Cardiac muscle cell (in vitro differentiated cells and primary cell): ENCODE measurements around the gene ZDHHC17. TPM values are rescaled to one million over a fixed set of nuclear protein-coding genes. Genes with fewer than 3 reads are reported as not detected.

ENCODE experiments used
- DNase-seq, 2 donors: peaks; one replicate each; pipeline versions ENCODE4 v3.0.0 to v3.0.0-alpha.2; 2010 to 2017; ENCODE audit warnings: low read depth in 1 of 2, low spot score in 1 of 2
- H3K27ac ChIP-seq: fragments of 200-600 bp; sonication (generic); 2 replicates; pipeline ENCODE4 v1.5.1; 2016
- H3K27me3 ChIP-seq: fragments of 200-600 bp; sonication (generic); 2 replicates; pipeline ENCODE4 v1.6.0; 2016; ENCODE audit warnings: control low read depth
- H3K36me3 ChIP-seq: fragments of 200-600 bp; sonication (generic); 2 replicates; pipeline ENCODE4 v1.5.1; 2016; ENCODE audit warnings: control low read depth
- H3K4me1 ChIP-seq: fragments of 200-600 bp; sonication (generic); 2 replicates; pipeline ENCODE4 v1.8.1; 2017; ENCODE audit warnings: low read depth, mild to moderate bottlenecking, mixed run types
- H3K4me3 ChIP-seq: fragments of 200-600 bp; sonication (generic); 2 replicates; pipeline ENCODE4 v1.5.1; 2016; ENCODE audit warnings: mild to moderate bottlenecking
- H3K9me3 ChIP-seq: fragments of 200-600 bp; sonication (generic); 2 replicates; pipeline ENCODE4 v1.5.1; 2017; ENCODE audit warnings: low read depth, mild to moderate bottlenecking, control low read depth
- polyA plus RNA-seq: library from polyadenylated mRNA; unstranded; fragments of >200 nt; fragmentation: Nextera tagmentation; extraction: Ambion mirVana; gene quantifications from 2 replicates; pipeline ENCODE4 v1.2.1, GENCODE V29; 2016
- total RNA-seq: library from RNA; depleted of rRNA; stranded (reverse); fragments of >200 nt; gene quantifications from 2 replicates; pipeline ENCODE4 v1.2.3, GENCODE V29; 2016
- TF ChIP-seq, protein P1 (sequence below): IDR thresholded peaks from 2 replicates; pipeline ENCODE4 v1.5.1; 2012; ENCODE audit warnings: low read depth, mild to moderate bottlenecking, low read length

Gene ZDHHC17
- total and polyA plus RNA-seq, 2 experiments from 2014 or later = 21.1 to 29.5 TPM

DNA sequence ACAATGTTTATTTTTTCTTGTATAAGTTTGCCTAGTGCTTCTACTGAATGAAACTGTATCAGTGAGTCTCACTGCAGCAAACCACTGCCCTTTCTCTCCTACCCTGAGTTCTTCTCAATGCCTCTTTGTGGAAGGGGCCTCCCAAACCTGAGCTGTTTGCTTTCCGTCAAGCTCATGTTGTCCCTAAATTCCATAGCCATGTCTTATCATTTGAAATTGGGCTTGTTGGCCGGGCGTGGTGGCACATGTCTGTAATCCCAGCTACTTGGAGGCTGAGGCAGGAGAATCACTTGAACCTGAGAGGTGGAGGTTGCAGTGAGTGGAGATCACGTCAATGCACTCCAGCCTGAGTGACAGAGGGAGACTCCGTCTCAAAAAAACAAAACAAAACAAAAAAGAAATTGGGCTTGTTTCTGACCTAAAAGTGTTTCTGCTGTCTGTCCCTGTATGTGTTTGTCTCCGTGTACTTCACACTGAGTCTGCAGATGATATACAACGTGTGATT, 116.7 kb downstream of the ZDHHC17 start:
- Histone ChIP-seq H3K27ac (peak overlapping the region; percentile 95), H3K4me3 (no peak overlapping the region), H3K9me3 (no peaks in the 10 kb centered on the region), H3K27me3 (no peaks in the 10 kb centered on the region), H3K4me1 (peaks cover 42% of the 10 kb centered on the region), H3K36me3 (no peaks in the 10 kb centered on the region)
- DNase-seq = no peak
- TF ChIP-seq, protein P1, sequence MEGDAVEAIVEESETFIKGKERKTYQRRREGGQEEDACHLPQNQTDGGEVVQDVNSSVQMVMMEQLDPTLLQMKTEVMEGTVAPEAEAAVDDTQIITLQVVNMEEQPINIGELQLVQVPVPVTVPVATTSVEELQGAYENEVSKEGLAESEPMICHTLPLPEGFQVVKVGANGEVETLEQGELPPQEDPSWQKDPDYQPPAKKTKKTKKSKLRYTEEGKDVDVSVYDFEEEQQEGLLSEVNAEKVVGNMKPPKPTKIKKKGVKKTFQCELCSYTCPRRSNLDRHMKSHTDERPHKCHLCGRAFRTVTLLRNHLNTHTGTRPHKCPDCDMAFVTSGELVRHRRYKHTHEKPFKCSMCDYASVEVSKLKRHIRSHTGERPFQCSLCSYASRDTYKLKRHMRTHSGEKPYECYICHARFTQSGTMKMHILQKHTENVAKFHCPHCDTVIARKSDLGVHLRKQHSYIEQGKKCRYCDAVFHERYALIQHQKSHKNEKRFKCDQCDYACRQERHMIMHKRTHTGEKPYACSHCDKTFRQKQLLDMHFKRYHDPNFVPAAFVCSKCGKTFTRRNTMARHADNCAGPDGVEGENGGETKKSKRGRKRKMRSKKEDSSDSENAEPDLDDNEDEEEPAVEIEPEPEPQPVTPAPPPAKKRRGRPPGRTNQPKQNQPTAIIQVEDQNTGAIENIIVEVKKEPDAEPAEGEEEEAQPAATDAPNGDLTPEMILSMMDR = no peak

DNA sequence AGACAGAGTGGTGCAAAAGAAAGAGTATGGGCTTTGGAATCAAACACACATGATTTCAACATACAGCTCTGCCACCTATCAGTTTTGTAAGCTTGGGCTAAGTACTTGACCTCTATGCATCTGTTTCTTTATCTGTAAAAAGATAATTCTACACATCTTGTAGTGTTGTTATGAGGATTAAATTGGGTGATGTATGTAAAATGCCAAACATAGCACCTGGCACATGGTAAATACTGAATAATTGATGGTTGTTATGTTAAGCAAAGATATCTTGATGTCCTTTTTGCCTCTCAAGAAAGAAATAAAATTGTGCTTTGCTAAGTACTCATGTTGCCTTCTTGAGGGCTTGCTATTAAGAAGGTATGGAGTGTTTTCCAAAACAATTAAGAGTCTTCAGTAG, 117.2 kb downstream of the ZDHHC17 start:
- TF ChIP-seq, protein P1 = no peak
- H3K4me1 ChIP-seq = peaks cover 36% of the 10 kb centered on the region
- DNase-seq = no peak
- no peaks in the 10 kb centered on the region for H3K36me3 ChIP-seq
- H3K9me3 ChIP-seq = no peaks in the 10 kb centered on the region
- H3K27me3 ChIP-seq = no peaks in the 10 kb centered on the region
- peak overlapping the region; percentile 95 for H3K27ac ChIP-seq
- H3K4me3 ChIP-seq = no peak overlapping the region

DNA sequence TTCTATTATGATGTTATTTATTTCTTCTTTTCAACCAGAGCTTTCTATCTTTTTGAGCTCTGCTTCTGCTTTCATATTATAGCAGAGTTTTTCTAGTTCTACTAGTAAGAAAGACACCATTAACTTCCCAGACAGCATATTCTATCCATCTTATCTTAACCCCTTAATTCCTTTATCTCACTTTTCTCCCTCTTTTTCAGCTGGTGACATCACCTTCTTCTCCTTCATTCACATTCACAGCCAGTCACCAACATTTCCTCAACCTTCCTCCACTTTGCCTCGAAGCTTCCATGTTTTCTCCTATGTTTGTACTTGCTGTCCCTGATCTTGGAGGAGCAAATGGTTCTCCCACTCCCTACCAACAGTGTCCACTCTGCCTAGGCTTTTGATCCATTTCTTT, 118.5 kb downstream of the ZDHHC17 start:
- no peak for DNase-seq
- Histone ChIP-seq H3K9me3 (no peaks in the 10 kb centered on the region), H3K4me3 (no peak overlapping the region), H3K27ac (no peak overlapping the region), H3K4me1 (peaks cover 35% of the 10 kb centered on the region), H3K36me3 (no peaks in the 10 kb centered on the region), H3K27me3 (no peaks in the 10 kb centered on the region)
- TF ChIP-seq, protein P1 = no peak

DNA sequence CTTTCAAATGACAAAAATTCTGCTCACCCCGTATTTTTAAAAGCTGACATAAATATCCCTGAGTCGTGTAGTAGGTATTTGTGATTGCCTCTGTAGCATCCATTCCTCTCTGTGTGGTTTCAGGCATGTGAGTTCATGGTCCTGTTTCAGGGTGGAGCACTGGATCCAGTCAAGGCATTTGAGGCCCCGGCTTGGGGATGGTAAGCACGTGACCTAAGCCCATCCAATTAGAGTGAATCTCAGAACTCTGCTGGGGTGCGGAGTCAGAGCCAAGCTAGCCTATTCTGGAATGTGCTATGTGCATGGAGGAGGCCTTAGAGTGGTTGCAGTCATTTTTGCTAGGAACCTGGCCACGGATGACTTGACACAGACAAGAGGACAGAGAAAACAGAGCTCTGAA, 119.2 kb downstream of the ZDHHC17 start:
- no peak overlapping the region for H3K4me3 ChIP-seq
- H3K27me3 ChIP-seq = no peaks in the 10 kb centered on the region
- TF ChIP-seq, protein P1 = no peak
- H3K27ac ChIP-seq = no peak overlapping the region
- H3K4me1 ChIP-seq = peaks cover 35% of the 10 kb centered on the region
- no peaks in the 10 kb centered on the region for H3K9me3 ChIP-seq
- DNase-seq = peak in 1 of 2 donors; percentile 43
- H3K36me3 ChIP-seq = no peaks in the 10 kb centered on the region

DNA sequence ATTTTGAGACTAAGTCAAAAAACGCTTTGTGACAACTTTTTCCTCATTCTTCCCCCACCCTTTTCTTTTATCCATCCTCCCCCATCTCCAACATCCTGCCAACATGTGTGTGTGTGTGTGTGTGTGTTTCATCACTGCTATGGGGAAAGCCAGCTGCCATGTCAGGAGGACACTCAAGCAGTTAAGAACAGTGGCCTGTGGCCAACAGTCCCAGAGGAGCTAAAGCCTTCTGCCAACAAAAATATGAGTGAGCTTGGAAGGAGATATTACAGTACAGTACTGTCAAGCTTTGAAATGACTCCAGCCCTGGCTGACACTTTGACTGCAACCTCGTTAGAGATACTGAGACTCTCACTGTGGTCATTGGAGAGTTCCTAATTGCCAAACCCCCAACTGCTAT, 119.9 kb downstream of the ZDHHC17 start:
- Histone ChIP-seq H3K36me3 (no peaks in the 10 kb centered on the region), H3K4me1 (peaks cover 35% of the 10 kb centered on the region), H3K27ac (no peak overlapping the region), H3K4me3 (no peak overlapping the region), H3K27me3 (no peaks in the 10 kb centered on the region), H3K9me3 (no peaks in the 10 kb centered on the region)
- DNase-seq = peak in 1 of 2 donors; percentile 96
- TF ChIP-seq, protein P1 = no peak

DNA sequence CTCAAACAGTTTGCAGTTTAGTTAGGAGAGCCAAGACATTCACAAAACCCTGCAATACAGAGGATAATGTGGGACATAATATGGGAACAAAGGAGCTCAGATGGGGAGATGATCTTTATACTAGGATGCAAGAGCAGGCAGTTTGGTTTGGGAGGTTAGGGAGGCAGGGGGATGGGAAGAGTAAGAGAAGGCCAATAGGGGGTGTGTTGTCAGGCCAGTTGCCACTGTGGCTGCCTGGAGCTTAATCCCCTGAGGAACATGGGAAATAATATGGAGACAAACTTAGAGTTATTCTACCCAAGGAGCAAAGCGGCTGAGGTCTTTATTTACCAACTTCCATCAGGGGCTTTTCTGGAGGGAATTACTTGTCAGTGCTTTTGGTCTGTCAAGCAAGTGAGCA, 124.9 kb downstream of the ZDHHC17 start:
- Histone ChIP-seq H3K9me3 (no peaks in the 10 kb centered on the region), H3K4me3 (no peak overlapping the region), H3K27me3 (no peaks in the 10 kb centered on the region), H3K36me3 (no peaks in the 10 kb centered on the region), H3K4me1 (no peaks in the 10 kb centered on the region), H3K27ac (no peak overlapping the region)
- TF ChIP-seq, protein P1 = no peak
- no peak for DNase-seq
